OCI-LY3 (cell line): ENCODE measurements around the gene PSMF1.

Experiments
- EZH2phosphoT487 ChIP-seq: fragments of 200-600 bp; shearing (Covaris generic); IDR thresholded peaks from 2 replicates; pipeline ENCODE4 v1.6.1; 2018; ENCODE audit warnings: antibody characterized with exemption, mixed run types, low read depth
- TF ChIP-seq, protein P1 (sequence below): fragments of 200-600, 300-600 bp; sonication (generic); IDR thresholded peaks from 2 replicates; pipeline ENCODE4 v1.5.1; 2014; ENCODE audit warnings: antibody characterized with exemption, low read length, low read depth

DNA sequence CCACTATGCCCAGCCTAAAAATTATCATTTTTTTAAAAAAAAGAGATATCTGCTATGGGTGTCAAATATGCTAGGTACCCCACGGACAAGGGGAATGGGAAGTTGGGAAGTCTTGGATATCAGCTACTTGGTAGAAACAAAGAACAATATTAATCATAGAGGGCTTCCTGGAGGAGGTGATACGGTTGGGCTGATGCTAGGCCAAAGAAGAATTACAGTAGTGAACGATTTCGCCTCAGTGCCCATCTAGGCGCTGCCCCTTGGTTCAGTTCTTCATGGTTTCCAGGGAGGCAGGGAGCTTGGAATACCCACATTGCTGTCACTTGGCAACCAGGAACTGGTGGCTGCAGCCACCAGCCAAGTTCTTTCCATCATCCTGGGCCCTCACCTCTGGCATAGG lies 5.5 kb upstream of the PSMF1 start:
- TF ChIP-seq, protein P1, sequence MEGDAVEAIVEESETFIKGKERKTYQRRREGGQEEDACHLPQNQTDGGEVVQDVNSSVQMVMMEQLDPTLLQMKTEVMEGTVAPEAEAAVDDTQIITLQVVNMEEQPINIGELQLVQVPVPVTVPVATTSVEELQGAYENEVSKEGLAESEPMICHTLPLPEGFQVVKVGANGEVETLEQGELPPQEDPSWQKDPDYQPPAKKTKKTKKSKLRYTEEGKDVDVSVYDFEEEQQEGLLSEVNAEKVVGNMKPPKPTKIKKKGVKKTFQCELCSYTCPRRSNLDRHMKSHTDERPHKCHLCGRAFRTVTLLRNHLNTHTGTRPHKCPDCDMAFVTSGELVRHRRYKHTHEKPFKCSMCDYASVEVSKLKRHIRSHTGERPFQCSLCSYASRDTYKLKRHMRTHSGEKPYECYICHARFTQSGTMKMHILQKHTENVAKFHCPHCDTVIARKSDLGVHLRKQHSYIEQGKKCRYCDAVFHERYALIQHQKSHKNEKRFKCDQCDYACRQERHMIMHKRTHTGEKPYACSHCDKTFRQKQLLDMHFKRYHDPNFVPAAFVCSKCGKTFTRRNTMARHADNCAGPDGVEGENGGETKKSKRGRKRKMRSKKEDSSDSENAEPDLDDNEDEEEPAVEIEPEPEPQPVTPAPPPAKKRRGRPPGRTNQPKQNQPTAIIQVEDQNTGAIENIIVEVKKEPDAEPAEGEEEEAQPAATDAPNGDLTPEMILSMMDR, result no peak
- TF ChIP-seq EZH2phosphoT487, result no peak
